Thoracic aorta (tissue), 2 donors: Measurements from ENCODE around the gene MAS1L. TPM values are rescaled to one million over a fixed set of nuclear protein-coding genes. Genes with fewer than 3 reads are reported as not detected.

Source experiments
- ATAC-seq: fragments of 150-250 bp; one replicate; pipeline ENCODE4 v1.8.0; 2017; ENCODE audit warnings: low read depth; ENCODE audit not compliant: insufficient number of reproducible peaks, low FRiP score
- DNase-seq: peaks from one replicate; pipeline ENCODE4 v3.0.0-alpha.2; 2020; ENCODE audit warnings: low spot score
- H3K27ac ChIP-seq, 2 donors: fragments of 200-600 bp; sonication (generic); 1 replicate in 1 of 2; 2 replicates in 1 of 2; pipeline ENCODE4 v1.5.1; 2016; ENCODE audit warnings: mild to moderate bottlenecking in 2 of 2, moderate library complexity in 2 of 2
- H3K27me3 ChIP-seq: fragments of 200-600 bp; sonication (generic); replicated peaks from 2 replicates; pipeline ENCODE4 v1.6.0; 2016; ENCODE audit warnings: mild to moderate bottlenecking; ENCODE audit not compliant: insufficient read depth
- H3K36me3 ChIP-seq: fragments of 200-600 bp; sonication (generic); one replicate; pipeline ENCODE4 v1.5.1; 2016
- H3K4me1 ChIP-seq, 2 donors: fragments of 200-600 bp; sonication (generic); 1 replicate in 1 of 2; 2 replicates in 1 of 2; pipeline versions ENCODE4 v1.5.1 to v1.6.0; 2016; ENCODE audit warnings: low read depth in 2 of 2, mild to moderate bottlenecking in 1 of 2; ENCODE audit not compliant: control insufficient read depth in 1 of 2
- H3K4me3 ChIP-seq: fragments of 200-600 bp; sonication (generic); 2 replicates; pipeline ENCODE4 v1.5.1; 2016; ENCODE audit warnings: mild to moderate bottlenecking
- H3K9me3 ChIP-seq: fragments of 200-600 bp; sonication (generic); 2 replicates; pipeline ENCODE4 v1.5.1; 2016
- CTCF ChIP-seq: fragments of 200-600 bp; sonication (generic); IDR thresholded peaks from one replicate; pipeline ENCODE4 v1.5.1; 2019; ENCODE audit warnings: antibody characterized with exemption
- total RNA-seq, 2 donors: library from RNA; depleted of rRNA; stranded (reverse); fragments of >200 nt; gene quantifications; one replicate each; pipeline versions ENCODE4 v1.1.0 to v1.2.3, GENCODE V29; 2016

MAS1L gene
- total RNA-seq, 2 donors from 2014 or later, result not detected

GRCh38 chr6:29465801-29466200 is 22.0 kb downstream of the MAS1L start:
- H3K4me1 ChIP-seq, result no peaks in the 10 kb centered on the region
- no peak for TF ChIP-seq CTCF
- H3K9me3 ChIP-seq, result no peaks in the 10 kb centered on the region
- DNase-seq, result no peak
- no peak overlapping the region for H3K27ac ChIP-seq
- no peak overlapping the region for H3K4me3 ChIP-seq
- H3K27me3 ChIP-seq, result no peaks in the 10 kb centered on the region
- H3K36me3 ChIP-seq, result no peaks in the 10 kb centered on the region
- ATAC-seq, result no peak

- Histone ChIP-seq H3K27ac (no peak overlapping the region), H3K4me3 (no peak overlapping the region), H3K36me3 (no peaks in the 10 kb centered on the region), H3K4me1 (no peaks in the 10 kb centered on the region), H3K9me3 (no peaks in the 10 kb centered on the region), H3K27me3 (no peaks in the 10 kb centered on the region)
- no peak for TF ChIP-seq CTCF
- ATAC-seq (no peak), DNase-seq (no peak)
Observed at GRCh38 chr6:29465279-29465678, 22.5 kb downstream of the MAS1L start.

- no peaks in the 10 kb centered on the region for H3K36me3 ChIP-seq
- TF ChIP-seq CTCF, result no peak
- DNase-seq (no peak), ATAC-seq (no peak)
- no peaks in the 10 kb centered on the region for H3K4me1 ChIP-seq
- H3K4me3 ChIP-seq, result no peak overlapping the region
- H3K27ac ChIP-seq, result no peak overlapping the region
- H3K27me3 ChIP-seq, result no peaks in the 10 kb centered on the region
- no peaks in the 10 kb centered on the region for H3K9me3 ChIP-seq
Observed at GRCh38 chr6:29462022-29462421, 25.7 kb downstream of the MAS1L start.

GRCh38 chr6:29461021-29461814 is 26.5 kb downstream of the MAS1L start:
- DNase-seq (no peak), ATAC-seq (no peak)
- no peaks in the 10 kb centered on the region for H3K36me3 ChIP-seq
- no peaks in the 10 kb centered on the region for H3K27me3 ChIP-seq
- TF ChIP-seq CTCF, result no peak
- no peaks in the 10 kb centered on the region for H3K4me1 ChIP-seq
- no peak overlapping the region for H3K4me3 ChIP-seq
- no peak overlapping the region for H3K27ac ChIP-seq
- no peaks in the 10 kb centered on the region for H3K9me3 ChIP-seq

- Histone ChIP-seq H3K27me3 (no peaks in the 10 kb centered on the region), H3K4me3 (no peak within 1 kb of the TSS), H3K36me3 (no peaks in the 10 kb centered on the region), H3K4me1 (no peaks in the 10 kb centered on the region), H3K9me3 (no peaks in the 10 kb centered on the region), H3K27ac (no peak within 1 kb of the TSS)
- no peak for ATAC-seq
- DNase-seq, result no peak
- TF ChIP-seq CTCF, result no peak
Observed at GRCh38 chr6:29456971-29457370, 30.8 kb downstream of the MAS1L start, which contains the start of the genes OR11A1 and OR2H1. Gene OR11A1, minus strand, starts transcription at chr6:29457071. Its CDS starts 29,430 bp downstream, at chr6:29427641. Gene OR2H1, plus strand, starts transcription at chr6:29457155. Its CDS starts 4,615 bp downstream, at chr6:29461770.
